K562 (cell line): Measurements from ENCODE around the gene TRPM4. TPM values are rescaled to one million over a fixed set of nuclear protein-coding genes. Genes with fewer than 3 reads are reported as not detected.

ENCODE experiments used
- CREM ChIP-seq: IDR thresholded peaks from 2 replicates; pipeline ENCODE4 v1.6.1; 2014; ENCODE audit warnings: antibody characterized with exemption, low read depth
- CSDE1 ChIP-seq, 2 experiments: fragments of 450-650 bp; IDR thresholded peaks; 2 replicates each; pipeline ENCODE4 v1.6.1; 2016; ENCODE audit warnings: mild to moderate bottlenecking in 1 of 2
- DPF2 ChIP-seq: fragments of 450-650 bp; IDR thresholded peaks from 2 replicates; pipeline ENCODE4 v1.6.1; 2016
- EWSR1 ChIP-seq: fragments of 450-650 bp; IDR thresholded peaks from 2 replicates; pipeline ENCODE4 v1.6.1; 2018; ENCODE audit warnings: borderline replicate concordance, mild to moderate bottlenecking, low read depth, moderate library complexity; ENCODE audit not compliant: partially characterized antibody
- FOXP1 ChIP-seq: sonication (generic); formaldehyde crosslinking; IDR thresholded peaks from 2 replicates; pipeline ENCODE4 v1.8.0; 2022; ENCODE audit warnings: mild to moderate bottlenecking, missing genetic modification reagents
- HNRNPL ChIP-seq: fragments of 200-400 bp; formaldehyde crosslinking; IDR thresholded peaks from 2 replicates; pipeline ENCODE4 v1.6.1; 2017; ENCODE audit warnings: low read depth, mild to moderate bottlenecking, low read length
- LEF1 ChIP-seq: fragments of 450-650 bp; IDR thresholded peaks from 2 replicates; pipeline ENCODE4 v1.6.1; 2016; ENCODE audit warnings: mild to moderate bottlenecking
- MEF2D ChIP-seq: conservative IDR thresholded peaks from 2 replicates; pipeline ENCODE4 v1.6.1; 2016; ENCODE audit warnings: low read depth, missing genetic modification characterization, missing compliant biosample characterization
- MYBL2 ChIP-seq, 2 experiments: fragments of 450-650 bp in 1 of 2; sonication (generic) in 1 of 2; formaldehyde crosslinking in 1 of 2; IDR thresholded peaks; 2 replicates each; pipeline versions ENCODE4 v1.6.1 to v1.8.1; 2017 to 2022; ENCODE audit warnings: borderline replicate concordance in 1 of 2, inconsistent platforms in 1 of 2, low read depth in 1 of 2, mild to moderate bottlenecking in 1 of 2, missing genetic modification reagents in 1 of 2, moderate library complexity in 1 of 2
- NELFE ChIP-seq: IDR thresholded peaks from 2 replicates; pipeline ENCODE4 v1.6.1; 2011; ENCODE audit warnings: mild to moderate bottlenecking; ENCODE audit not compliant: insufficient read depth, insufficient read length
- NRF1 ChIP-seq, 2 experiments: fragments of 450-650 bp; IDR thresholded peaks in 1 of 2; conservative IDR thresholded peaks in 1 of 2; 2 replicates each; pipeline ENCODE4 v1.6.1; 2014; ENCODE audit warnings: mild to moderate bottlenecking in 2 of 2
- PRPF4 ChIP-seq: fragments of 200-400 bp; formaldehyde crosslinking; IDR thresholded peaks from one replicate; pipeline ENCODE4 v1.6.1; 2017; ENCODE audit warnings: low read length, low read depth, mild to moderate bottlenecking; ENCODE audit not compliant: insufficient read depth, poor library complexity, severe bottlenecking
- RBBP5 ChIP-seq: fragments of 200-600 bp; sonication (generic); IDR thresholded peaks from 2 replicates; pipeline ENCODE4 v1.6.1; 2012; ENCODE audit warnings: borderline replicate concordance, mild to moderate bottlenecking, low read length, control low read depth, inconsistent platforms; ENCODE audit not compliant: insufficient read depth, poor library complexity, severe bottlenecking
- SIN3B ChIP-seq: fragments of 450-650 bp; IDR thresholded peaks from 2 replicates; pipeline ENCODE4 v1.6.1; 2017; ENCODE audit warnings: low read depth, mild to moderate bottlenecking, moderate library complexity
- TBL1XR1 ChIP-seq, 2 experiments: IDR thresholded peaks; 2 replicates each; pipeline ENCODE4 v1.6.1; 2012; ENCODE audit warnings: improper control_type of control experiment in 2 of 2, low read length in 2 of 2, mild to moderate bottlenecking in 1 of 2
- WHSC1 ChIP-seq: IDR thresholded peaks from one replicate; pipeline ENCODE4 v1.6.1; 2012; ENCODE audit warnings: low read length, control low read depth, inconsistent platforms
- XRCC5 ChIP-seq: fragments of 200-400 bp; formaldehyde crosslinking; IDR thresholded peaks from 2 replicates; pipeline ENCODE4 v1.6.1; 2017; ENCODE audit warnings: low read depth, mild to moderate bottlenecking, low read length
- ZBTB33 ChIP-seq: sonication (generic); formaldehyde crosslinking; IDR thresholded peaks from 2 replicates; pipeline ENCODE4 v1.8.1; 2023; ENCODE audit warnings: mild to moderate bottlenecking, missing genetic modification reagents
- ZNF316 ChIP-seq: fragments of 450-650 bp; IDR thresholded peaks from 2 replicates; pipeline ENCODE4 v1.6.1; 2016
- ZNF699 ChIP-seq: fragments of 250-450 bp; sonication (Bioruptor Pico); IDR thresholded peaks from 2 replicates; pipeline ENCODE4 v1.8.0; 2021; ENCODE audit warnings: mild to moderate bottlenecking, moderate library complexity; ENCODE audit not compliant: insufficient replicate concordance
- ZNF785 ChIP-seq: fragments of 250-450 bp; sonication (Bioruptor Pico); IDR thresholded peaks from 2 replicates; pipeline ENCODE4 v1.4.0; 2020; ENCODE audit warnings: mild to moderate bottlenecking
- polyA plus RNA-seq, 8 experiments: library from polyadenylated mRNA; depleted of rRNA in 4 of 8; stranded (reverse) in 5 of 8; unstranded in 3 of 8; fragments of >200 nt; fragmentation: Nextera tagmentation in 2 of 8; fragmentation: Illumina TruSeq in 1 of 8; extraction: Ambion mirVana in 2 of 8; extraction: Trizol in 1 of 8; gene quantifications; 2 replicates each; pipeline versions ENCODE4 v1.2.1 to v1.2.3, GENCODE V29; 2011 to 2014; ENCODE audit warnings: inconsistent platforms in 1 of 8, missing spikeins in 1 of 8
- total RNA-seq, 7 experiments: library from RNA; depleted of rRNA in 6 of 7; stranded (reverse); fragments of >200 nt in 6 of 7; fragmentation: Illumina TruSeq in 2 of 7; extraction: Trizol in 2 of 7; gene quantifications; 2 replicates each; pipeline versions ENCODE4 v1.2.1 to v1.2.3, GENCODE V29; 2011 to 2021; ENCODE audit warnings: low replicate concordance in 1 of 7
- TF ChIP-seq, protein P1 (sequence below): fragments of 450-650 bp; IDR thresholded peaks from 2 replicates; pipeline ENCODE4 v1.6.1; 2016; ENCODE audit warnings: mild to moderate bottlenecking
- TF ChIP-seq, protein P2 (sequence below): fragments of 450-650 bp; IDR thresholded peaks from 2 replicates; pipeline ENCODE4 v1.6.1; 2017; ENCODE audit warnings: mild to moderate bottlenecking, moderate library complexity

Gene TRPM4
- total and polyA plus RNA-seq, 9 of the 15 experiments (the other 6 are each of a cell fraction or from before 2014, with no cell fraction given), result 6.5 to 45.4 (median 15.2) TPM

- TF ChIP-seq, protein P1, sequence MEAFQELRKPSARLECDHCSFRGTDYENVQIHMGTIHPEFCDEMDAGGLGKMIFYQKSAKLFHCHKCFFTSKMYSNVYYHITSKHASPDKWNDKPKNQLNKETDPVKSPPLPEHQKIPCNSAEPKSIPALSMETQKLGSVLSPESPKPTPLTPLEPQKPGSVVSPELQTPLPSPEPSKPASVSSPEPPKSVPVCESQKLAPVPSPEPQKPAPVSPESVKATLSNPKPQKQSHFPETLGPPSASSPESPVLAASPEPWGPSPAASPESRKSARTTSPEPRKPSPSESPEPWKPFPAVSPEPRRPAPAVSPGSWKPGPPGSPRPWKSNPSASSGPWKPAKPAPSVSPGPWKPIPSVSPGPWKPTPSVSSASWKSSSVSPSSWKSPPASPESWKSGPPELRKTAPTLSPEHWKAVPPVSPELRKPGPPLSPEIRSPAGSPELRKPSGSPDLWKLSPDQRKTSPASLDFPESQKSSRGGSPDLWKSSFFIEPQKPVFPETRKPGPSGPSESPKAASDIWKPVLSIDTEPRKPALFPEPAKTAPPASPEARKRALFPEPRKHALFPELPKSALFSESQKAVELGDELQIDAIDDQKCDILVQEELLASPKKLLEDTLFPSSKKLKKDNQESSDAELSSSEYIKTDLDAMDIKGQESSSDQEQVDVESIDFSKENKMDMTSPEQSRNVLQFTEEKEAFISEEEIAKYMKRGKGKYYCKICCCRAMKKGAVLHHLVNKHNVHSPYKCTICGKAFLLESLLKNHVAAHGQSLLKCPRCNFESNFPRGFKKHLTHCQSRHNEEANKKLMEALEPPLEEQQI, result no peak
- TF ChIP-seq ZNF785 (CRISPR knock-in tag), result no peak
- no peak; a peak in 1 of 4 replicates for TF ChIP-seq CSDE1 (IDR thresholded peaks at IDR 0.05)
- peak; percentile 73; the same call in 1 of the 2 replicates for TF ChIP-seq ZBTB33
- no peak for TF ChIP-seq ZNF699 (CRISPR knock-in tag)
- peak; percentile 83 to 86 for TF ChIP-seq NRF1 (conservative IDR thresholded peaks at IDR 0.05 in 1 of 2, IDR thresholded peaks at IDR 0.05 in 1 of 2)
- TF ChIP-seq HNRNPL, result peak; percentile 79; the same call in 1 of the 2 replicates
- no peak for TF ChIP-seq SIN3B
- no peak for TF ChIP-seq MEF2D (tag)
- TF ChIP-seq NELFE, result no peak
- no peak for TF ChIP-seq EWSR1
- TF ChIP-seq, protein P2, sequence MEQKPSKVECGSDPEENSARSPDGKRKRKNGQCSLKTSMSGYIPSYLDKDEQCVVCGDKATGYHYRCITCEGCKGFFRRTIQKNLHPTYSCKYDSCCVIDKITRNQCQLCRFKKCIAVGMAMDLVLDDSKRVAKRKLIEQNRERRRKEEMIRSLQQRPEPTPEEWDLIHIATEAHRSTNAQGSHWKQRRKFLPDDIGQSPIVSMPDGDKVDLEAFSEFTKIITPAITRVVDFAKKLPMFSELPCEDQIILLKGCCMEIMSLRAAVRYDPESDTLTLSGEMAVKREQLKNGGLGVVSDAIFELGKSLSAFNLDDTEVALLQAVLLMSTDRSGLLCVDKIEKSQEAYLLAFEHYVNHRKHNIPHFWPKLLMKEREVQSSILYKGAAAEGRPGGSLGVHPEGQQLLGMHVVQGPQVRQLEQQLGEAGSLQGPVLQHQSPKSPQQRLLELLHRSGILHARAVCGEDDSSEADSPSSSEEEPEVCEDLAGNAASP, result no peak
- TF ChIP-seq XRCC5, result no peak; the same call in 1 of the 2 replicates
- peak; percentile 83 for TF ChIP-seq CREM
- TF ChIP-seq TBL1XR1 (IDR thresholded peaks at IDR 0.05; ENCODE audit: low read length in 2 of 2), result no peak; a peak in 1 of 4 replicates
- TF ChIP-seq ZNF316, result no peak
- no peak for TF ChIP-seq PRPF4
- TF ChIP-seq RBBP5, result peak; percentile 44
- peak; percentile 70 for TF ChIP-seq DPF2
- no peak for TF ChIP-seq WHSC1
- no peak for TF ChIP-seq LEF1
- TF ChIP-seq FOXP1 (CRISPR knock-in tag), result no peak
- no peak for TF ChIP-seq MYBL2 (IDR thresholded peaks at IDR 0.05; ENCODE audit: low read depth)
- no peak for TF ChIP-seq MYBL2 (CRISPR knock-in tag; IDR thresholded peaks at IDR 0.05; ENCODE audit: borderline replicate concordance)
These were observed 38.8 kb upstream of the TRPM4 start, which contains the start of gene C19orf73 (continued) for GRCh38 chr19:49118565-49119410.
